GM12891 (cell line): ENCODE data around the gene ZNF487.

Experiments
- PAX5 ChIP-seq: IDR thresholded peaks from 2 replicates; pipeline ENCODE4 v1.6.1; 2011; ENCODE audit warnings: low read length, moderate library complexity, mild to moderate bottlenecking; ENCODE audit not compliant: insufficient read depth, severe bottlenecking
- POLR2A ChIP-seq: IDR thresholded peaks from 2 replicates; pipeline ENCODE4 v1.6.1; 2011; ENCODE audit warnings: low read depth, low read length, control low read depth
- POLR2AphosphoS5 ChIP-seq: IDR thresholded peaks from 2 replicates; pipeline ENCODE4 v1.6.1; 2011; ENCODE audit warnings: low read depth, low read length, control low read depth
- SPI1 ChIP-seq: IDR thresholded peaks from 2 replicates; pipeline ENCODE4 v1.6.1; 2011; ENCODE audit warnings: low read depth, low read length, control low read depth
- TAF1 ChIP-seq: IDR thresholded peaks from 2 replicates; pipeline ENCODE4 v1.6.1; 2011; ENCODE audit warnings: low read depth, low read length, control low read depth

GRCh38 chr10:43390759-43391158 lies 46.2 kb upstream of the ZNF487 start:
- TF ChIP-seq TAF1 (no peak), POLR2A (no peak), POLR2AphosphoS5 (no peak), PAX5 (no peak), SPI1 (no peak)
